Activated effector memory CD4-positive, alpha-beta T cell treated with anti-CD3 and anti-CD28 coated beads, Interleukin-2, amount 50 U/mL, for 16 hours (primary cell): ENCODE results near the gene CORO2A.
A peak's percentile ranks its signal among the peaks of the same experiment; 100 is the strongest.
"Not testable (repeated sequence)": the region's sequence is repeated elsewhere in the genome, so short reads cannot be mapped to it uniquely, and the experiment has no call there.

ENCODE experiments used
- DNase-seq: peaks from one replicate; pipeline ENCODE4 v3.0.0-alpha.2; 2020

Gene CORO2A

GRCh38 chr9:98135558-98135934, 56.9 kb downstream of the CORO2A start:
- DNase-seq, result no peak

GRCh38 chr9:98134702-98135557, 57.5 kb downstream of the CORO2A start:
- peak; percentile 47 for DNase-seq

GRCh38 chr9:98132806-98133631, 59.4 kb downstream of the CORO2A start:
- peak; percentile 58 for DNase-seq

GRCh38 chr9:98132158-98132557, 60.3 kb downstream of the CORO2A start:
- DNase-seq, result peak; percentile 42

GRCh38 chr9:98130576-98131228, 61.7 kb downstream of the CORO2A start:
- peak; percentile 49 for DNase-seq

- DNase-seq, result not testable (repeated sequence)
Observed at GRCh38 chr9:98130060-98130459, 62.4 kb downstream of the CORO2A start.

- peak; percentile 24 for DNase-seq
Observed at GRCh38 chr9:98129451-98129881, 63.0 kb downstream of the CORO2A start.

GRCh38 chr9:98128316-98128715, 64.1 kb downstream of the CORO2A start:
- DNase-seq, result no peak

- DNase-seq, result no peak
Observed at GRCh38 chr9:98127226-98127625, 65.2 kb downstream of the CORO2A start.

GRCh38 chr9:98124637-98125426, 67.6 kb downstream of the CORO2A start:
- no peak for DNase-seq

GRCh38 chr9:98124091-98124490, 68.3 kb downstream of the CORO2A start:
- DNase-seq, result not testable (repeated sequence)

- no peak for DNase-seq
Observed at GRCh38 chr9:98121058-98121457, 71.4 kb downstream of the CORO2A start.

- no peak for DNase-seq
Observed at GRCh38 chr9:98120476-98120875, 72.0 kb downstream of the CORO2A start.

GRCh38 chr9:98118640-98119601, 73.5 kb downstream of the CORO2A start, which contains the start of gene TRIM14:
TSS of gene TRIM14 (minus strand) at chr9:98119222. CDS start at chr9:98119188, 34 bp downstream.
- peak; percentile 87 for DNase-seq

GRCh38 chr9:98117984-98118639, 74.3 kb downstream of the CORO2A start:
- peak; percentile 74 for DNase-seq

GRCh38 chr9:98117097-98117496, 75.3 kb downstream of the CORO2A start:
- DNase-seq, result not testable (repeated sequence)

- DNase-seq, result peak; percentile 59
Observed at GRCh38 chr9:98109052-98109451, 83.4 kb downstream of the CORO2A start.

GRCh38 chr9:98108531-98109031, 83.9 kb downstream of the CORO2A start:
- peak; percentile 67 for DNase-seq

- no peak for DNase-seq
Observed at GRCh38 chr9:98107926-98108325, 84.5 kb downstream of the CORO2A start.

- peak; percentile 54 for DNase-seq
Observed at GRCh38 chr9:98105006-98105405, 87.4 kb downstream of the CORO2A start.
